Cerebellar nuclear complex (tissue), 1 donor: ENCODE results near the gene MORN2.

Experiments
- DNase-seq, 2 experiments: peaks; one replicate each; lab custom pipeline; 2025; lab: John Stamatoyannopoulos, UW

MORN2 gene

DNA sequence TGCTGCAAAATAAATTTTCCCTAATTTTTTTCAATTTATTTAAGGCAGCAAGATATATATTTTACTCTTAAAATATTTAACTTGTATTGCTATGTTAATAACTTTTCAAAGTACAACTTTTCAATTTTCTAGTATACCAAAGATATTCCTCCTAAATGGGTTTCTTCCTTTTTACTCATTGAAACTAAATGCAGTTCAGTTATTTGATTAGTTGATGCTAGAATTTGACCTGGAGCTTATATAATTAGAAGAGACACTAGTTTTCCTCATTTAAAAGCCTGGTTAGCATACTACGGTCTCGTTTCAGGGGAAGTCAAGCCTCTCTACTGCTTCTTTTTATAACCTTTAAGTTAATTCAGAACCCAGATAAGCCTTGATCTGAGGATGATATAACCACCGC, 13.8 kb downstream of the MORN2 start, which contains the start of gene ARHGEF33:
TSS of gene ARHGEF33 (plus strand) at position 301 of the 400 bp plus-strand sequence. CDS start 29,573 bp downstream, outside the sequence.
- DNase-seq, result no peak

DNA sequence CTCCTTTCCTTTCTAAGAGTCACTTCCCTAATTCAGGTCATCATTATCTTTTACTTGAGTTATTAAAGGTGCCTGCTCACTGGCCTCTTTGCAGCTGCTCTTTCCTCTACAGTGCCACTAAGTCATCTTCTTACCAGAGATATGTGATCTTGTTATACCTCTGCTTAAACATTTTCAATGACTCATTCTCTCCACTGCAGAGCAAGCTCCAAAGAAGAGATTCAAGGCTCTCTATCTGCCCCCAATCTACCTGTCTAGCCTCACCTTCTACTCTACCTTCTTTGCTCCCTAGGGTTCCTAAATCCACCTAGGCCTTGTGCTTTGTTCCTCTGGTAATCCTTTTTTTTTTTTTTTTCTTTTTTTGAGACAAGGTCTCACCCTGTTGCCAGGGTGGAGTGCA, 17.0 kb downstream of the MORN2 start:
- DNase-seq, result no peak

DNA sequence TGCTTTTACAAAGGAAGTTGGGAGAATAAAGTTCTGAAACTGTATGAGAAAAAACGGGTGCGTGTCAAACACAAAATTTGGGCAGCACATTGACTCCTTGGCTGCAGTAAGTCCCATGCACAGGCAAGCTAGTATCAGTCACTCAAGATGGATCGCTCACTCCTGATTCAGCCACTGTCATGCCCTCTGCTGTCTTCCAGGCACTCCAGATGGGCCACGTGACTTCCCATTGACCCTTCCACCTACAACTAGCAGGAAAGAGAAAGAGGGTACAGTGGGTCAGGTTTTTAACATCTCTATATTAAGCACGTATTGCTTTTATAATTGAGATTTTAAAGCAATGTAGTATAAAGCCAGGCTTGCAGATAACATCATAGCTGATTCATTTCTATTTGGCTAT, 22.5 kb downstream of the MORN2 start:
- DNase-seq, result no peak

DNA sequence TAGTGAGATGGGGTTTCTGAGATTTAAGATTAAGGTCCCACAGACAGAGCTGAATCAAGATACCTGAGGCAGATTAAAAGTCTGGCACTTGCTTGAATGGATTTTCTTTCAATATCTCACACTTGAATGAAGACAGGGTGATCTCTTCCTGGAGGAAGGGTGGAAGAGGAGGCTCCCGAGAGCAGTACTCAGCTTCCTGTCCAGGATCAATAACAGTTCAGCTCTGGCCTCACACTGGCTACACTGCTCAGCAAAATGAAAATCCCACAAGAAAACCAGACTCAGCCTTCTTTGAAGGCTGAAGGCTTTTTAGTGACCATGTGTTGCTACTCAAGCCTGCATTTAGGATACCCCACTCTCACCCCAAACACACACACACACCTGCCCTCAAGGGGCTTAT, 24.9 kb downstream of the MORN2 start:
- no peak for DNase-seq

DNA sequence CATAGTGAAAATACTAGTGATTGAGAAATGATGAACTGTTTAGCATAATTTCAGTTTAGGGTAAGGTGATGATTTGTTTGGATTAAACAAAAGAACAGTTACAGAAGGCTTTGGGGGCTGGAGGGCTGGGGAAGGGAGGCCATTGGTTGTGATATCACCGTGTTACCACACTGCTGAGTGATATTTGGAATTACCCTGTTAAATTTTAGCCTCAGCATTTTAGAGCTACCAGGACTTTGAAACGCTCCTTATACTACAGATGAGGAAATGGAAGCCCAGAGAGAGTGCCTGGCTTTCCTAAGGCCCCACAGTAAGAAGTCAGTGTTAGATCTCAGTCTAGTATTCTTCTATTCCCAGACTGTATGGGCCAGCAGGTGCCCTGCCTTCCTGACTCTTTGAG, 29.5 kb downstream of the MORN2 start:
- no peak for DNase-seq

DNA sequence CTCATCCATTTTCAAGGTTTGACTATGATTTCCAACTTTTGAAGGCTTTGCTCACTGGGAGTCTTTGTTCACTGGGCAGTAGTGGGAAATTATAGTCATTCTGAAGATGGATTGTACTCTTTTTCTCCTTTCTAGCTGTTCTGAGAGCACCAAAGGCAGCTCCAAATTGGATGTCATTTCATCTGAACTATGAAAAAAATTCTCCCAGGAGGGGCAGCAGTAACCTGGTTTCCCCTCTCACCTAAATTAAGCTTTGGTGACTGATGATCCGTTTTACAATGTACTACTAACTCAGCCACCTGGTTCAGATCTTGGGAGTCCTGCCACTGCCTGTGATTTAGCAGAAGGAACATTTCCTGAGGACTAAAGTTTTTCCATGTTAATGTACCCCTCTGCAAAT, 31.5 kb downstream of the MORN2 start:
- DNase-seq, result no peak

DNA sequence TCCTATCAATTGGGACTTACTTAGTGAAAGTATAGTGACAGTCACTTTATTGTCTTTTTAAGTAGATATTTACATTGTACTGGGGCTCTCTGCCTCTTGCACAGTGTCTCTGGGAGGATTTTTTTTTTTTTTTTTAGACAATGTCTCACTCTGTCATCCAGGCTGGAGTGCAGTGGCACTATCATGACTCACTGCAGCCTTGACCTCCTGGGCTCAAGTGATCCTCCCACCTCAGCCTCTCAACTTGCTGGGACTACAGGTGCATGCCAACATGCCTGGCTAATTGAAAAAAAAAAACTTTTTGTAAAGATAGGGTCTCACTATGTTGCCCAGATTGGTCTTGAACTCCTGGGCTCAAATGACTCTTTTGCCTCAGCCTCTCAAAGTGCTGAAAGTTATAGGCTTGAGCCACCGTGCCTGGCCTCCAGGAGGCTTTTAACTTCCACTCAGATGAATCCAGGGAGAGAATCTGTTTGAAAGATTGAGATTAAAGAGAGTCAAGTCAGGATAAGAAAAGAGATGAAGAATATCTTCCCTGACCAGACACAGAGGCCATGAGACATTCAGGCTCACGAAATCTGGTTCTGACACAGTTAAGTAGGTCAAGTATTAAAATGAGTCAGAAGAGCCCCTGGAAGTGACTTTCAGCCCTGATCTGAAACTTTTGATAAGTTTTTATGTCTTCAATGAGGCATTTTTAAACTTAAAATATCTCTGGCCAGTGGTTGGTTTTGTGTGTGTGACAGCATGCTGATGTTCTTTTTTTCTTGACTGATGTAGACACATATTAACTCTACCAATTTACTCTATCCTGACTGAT, 32.2 kb downstream of the MORN2 start:
- DNase-seq, result no peak

DNA sequence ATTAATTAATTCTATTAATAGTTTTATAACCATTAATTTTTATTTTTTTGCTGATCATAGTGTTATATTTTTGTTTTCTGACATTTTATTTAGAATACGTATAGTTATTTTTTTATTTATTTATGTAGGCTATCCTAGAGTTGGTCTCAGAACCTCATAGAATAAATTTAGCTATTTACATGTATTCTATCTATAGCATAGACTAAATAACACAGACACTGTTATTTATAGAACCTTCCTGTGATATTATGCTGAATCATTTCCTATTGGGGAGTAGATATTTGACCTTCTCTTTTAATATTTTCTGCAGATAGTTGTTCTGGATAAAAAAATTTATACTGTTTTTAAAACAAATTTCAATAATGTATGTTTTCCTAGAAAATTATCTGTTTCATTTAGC, 34.1 kb downstream of the MORN2 start:
- no peak for DNase-seq

DNA sequence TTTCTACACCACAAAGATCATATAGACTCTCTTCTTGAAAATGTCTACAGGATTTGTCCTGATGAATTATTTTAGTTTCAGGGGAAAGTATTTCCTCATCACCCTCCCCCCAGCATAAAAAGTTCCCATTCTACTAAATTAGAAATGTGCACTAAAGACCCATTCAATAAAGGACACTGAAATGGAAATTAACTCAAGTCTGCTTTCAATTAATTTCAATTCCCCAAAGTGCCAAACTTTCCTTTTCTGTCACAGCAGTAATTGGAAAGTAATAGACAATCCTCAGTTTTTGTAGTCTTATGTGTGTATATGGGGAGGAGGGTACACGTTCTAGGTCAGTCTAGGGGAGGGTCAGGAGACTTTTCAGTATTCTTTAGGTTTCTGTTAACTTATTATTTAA, 35.4 kb downstream of the MORN2 start:
- DNase-seq, result no peak

DNA sequence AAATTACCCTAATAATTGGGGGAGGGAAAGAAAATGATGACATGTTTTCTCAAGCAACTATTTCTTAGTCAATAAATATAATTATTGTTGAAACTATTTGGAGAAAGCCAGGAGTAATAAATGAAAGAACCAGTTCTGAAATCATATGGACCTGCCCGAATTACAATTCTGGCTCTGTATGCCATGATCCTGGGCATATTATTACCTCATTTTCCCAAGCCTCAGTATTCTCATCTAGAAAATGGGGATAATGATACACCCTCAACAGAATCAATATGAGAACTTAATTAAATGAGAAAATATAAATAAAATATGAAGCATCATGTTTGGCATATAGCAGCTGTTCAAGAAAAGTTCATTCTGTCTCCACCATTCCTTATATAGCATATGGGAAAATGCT, 36.8 kb downstream of the MORN2 start:
- no peak for DNase-seq

DNA sequence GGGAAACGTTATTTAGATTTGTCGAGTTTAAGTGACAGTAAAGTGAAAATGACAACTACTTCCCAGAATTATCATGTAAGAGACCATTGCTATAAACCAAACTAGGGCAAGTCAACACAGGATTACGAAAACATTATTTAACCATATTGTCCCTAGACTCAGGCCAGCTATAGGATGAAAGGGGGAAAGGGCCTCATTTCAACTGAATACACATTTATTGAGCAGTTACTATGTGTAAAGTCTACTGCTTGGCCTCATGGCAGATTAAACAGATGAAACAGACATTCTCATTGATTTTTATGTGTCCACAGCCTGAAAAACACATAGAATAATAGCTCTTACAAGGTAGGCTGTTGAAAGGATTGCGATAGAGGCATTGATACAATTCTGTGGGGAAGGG, 46.6 kb downstream of the MORN2 start:
- no peak for DNase-seq

DNA sequence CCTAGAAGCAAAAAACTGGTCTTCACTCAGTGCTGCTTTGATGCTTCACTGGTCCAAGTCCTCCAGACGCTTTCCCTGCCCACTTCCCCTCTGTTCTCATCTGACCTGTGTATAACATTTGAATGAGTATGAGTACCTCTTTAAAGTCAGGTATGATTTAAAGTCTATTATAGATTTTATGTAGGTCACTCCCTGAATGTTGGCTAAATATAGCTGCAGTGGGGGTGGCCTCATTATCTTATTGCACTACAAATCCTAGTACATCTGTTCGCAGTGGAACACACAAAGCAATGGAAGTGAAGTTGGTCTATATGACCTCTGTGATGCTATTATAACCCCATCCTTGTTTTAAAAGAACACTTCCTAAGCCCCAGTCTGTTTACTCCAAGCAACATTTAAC, 47.1 kb downstream of the MORN2 start:
- DNase-seq, result no peak

DNA sequence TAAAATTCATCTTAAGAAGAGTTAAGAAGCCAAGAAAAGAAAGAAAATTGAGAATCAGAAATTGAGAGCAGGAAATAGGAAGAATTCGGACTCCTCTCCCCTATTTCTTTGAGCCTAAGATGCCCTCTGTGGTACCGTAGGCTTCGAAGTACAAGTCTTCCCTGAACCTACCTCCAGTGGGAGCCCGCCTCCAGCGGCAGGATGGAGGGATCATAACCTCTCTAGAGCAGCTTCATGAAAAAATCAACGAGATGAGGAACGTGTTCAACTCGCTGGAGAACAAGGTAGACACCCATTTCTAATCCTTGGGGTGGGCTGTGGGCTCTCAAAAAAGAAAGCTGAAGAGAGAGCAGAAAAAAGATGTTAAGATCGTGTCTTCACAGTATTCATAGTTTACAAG, 50.2 kb downstream of the MORN2 start:
- DNase-seq, result no peak

DNA sequence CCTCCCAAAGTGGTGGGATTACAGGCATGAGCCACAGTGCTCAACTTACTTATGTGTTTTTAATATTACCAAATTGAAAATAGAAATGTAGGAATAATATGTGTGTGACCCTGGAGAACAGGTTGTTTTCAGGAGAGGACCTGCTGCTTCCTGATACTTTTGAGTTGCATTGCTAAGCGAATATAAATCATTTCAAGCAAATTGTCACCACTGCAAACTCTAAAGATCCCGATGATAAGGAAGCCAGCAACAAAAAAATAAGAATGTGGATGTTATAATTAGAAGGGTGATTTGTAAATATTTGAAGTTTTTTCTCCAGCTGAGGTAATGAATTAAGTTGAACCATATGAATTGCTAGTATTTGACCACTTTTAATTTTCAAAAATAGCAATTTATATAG, 54.8 kb downstream of the MORN2 start:
- DNase-seq, result no peak
